GM13976 (cell line): Measurements from ENCODE around the gene RNASET2.
A peak's percentile ranks its signal among the peaks of the same experiment; 100 is the strongest.

Experiments
- DNase-seq: peaks from one replicate; pipeline ENCODE4 v3.0.0; 2012; ENCODE audit warnings: low spot score
- CTCF ChIP-seq: IDR thresholded peaks from 2 replicates; pipeline ENCODE4 v1.5.1; 2012; ENCODE audit warnings: borderline replicate concordance, mild to moderate bottlenecking; ENCODE audit not compliant: insufficient read depth; ENCODE audit errors: extremely low read depth, missing control alignments, control extremely low read depth
- in situ Hi-C: fragments of 300-500 bp; cut with MboI; formaldehyde crosslinking; loops from one replicate; pipeline ENCODE4 v1.12.0; 2022; ENCODE audit warnings: low sequenced_read_pairs, mixed read lengths, inconsistent platforms; ENCODE audit not compliant: unreplicated experiment

Gene RNASET2

GRCh38 chr6:166998256-166999144, 42.1 kb upstream of the RNASET2 start:
- in situ Hi-C loops = no loop called here
- TF ChIP-seq CTCF = no peak
- DNase-seq = peak; percentile 44

- DNase-seq = peak; percentile 48
- in situ Hi-C loops = no loop called here
- peak; percentile 42 for TF ChIP-seq CTCF
These were observed 41.5 kb upstream of the RNASET2 start for GRCh38 chr6:166997768-166998255.

GRCh38 chr6:166997348-166997747, 41.0 kb upstream of the RNASET2 start:
- TF ChIP-seq CTCF = no peak
- in situ Hi-C loops = no loop called here
- DNase-seq = no peak

GRCh38 chr6:166996406-166996805, 40.1 kb upstream of the RNASET2 start:
- no peak for DNase-seq
- TF ChIP-seq CTCF = no peak
- in situ Hi-C loops = no loop called here

DNA sequence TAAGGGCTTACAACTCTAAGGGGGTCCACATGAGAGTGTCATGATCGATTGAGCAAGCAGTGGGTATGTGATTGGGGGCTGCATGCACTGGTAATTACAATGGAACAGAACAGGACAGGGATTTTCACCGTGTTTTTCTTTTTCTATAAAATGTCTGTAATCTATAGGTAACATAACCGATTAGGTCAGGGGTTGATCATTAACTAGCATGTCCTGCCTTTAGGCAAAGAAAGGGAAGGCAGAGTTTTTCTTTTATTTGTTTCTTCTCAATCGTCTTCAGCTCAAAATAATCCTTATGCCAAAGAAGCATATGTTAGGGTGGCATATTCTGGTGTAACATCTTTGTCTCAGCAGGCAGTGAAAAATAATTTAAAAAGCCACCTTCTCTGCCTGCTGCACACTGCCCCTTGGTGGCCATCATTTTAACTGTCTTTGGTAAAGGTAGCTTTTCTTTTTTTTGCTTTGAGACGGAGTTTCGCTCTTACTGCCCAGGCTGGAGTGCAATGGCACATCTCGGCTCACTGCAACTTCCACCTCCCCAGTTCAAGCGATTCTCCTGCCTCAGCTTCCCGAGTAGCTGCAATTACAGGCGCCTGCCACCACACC, 33.2 kb upstream of the RNASET2 start:
- peak; percentile 67 for TF ChIP-seq CTCF
- no peak for DNase-seq
- in situ Hi-C loops = loop anchor here (10.0 kb wide), 1 partner anchor 215 kb away; no protein-coding TSS in a partner anchor

DNA sequence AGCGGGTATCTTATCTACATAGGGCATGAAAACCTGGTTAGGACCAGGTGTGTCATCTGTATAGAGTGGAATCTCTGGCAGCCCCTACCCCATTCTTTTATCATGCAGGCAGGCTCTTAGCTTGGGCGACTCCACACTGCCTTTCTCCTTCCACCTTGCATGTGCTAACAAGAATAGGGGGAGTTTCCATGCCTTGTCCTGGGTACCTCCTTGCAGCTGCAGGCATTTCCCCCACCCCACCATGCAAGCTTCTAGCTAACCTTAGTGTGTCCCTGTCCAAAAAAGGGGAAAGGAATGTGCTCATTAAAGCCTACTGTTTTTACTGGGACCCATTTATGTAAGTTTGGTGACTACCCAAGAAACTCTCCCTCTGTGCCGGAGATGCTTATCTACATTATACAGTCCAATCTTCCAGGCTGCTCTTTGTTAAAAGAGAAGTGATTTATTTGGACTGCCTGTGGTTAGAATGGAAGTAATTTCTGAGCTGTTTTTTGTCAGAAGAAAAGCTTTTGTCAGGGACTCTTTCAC, 32.4 kb upstream of the RNASET2 start:
- no peak for DNase-seq
- in situ Hi-C loops = loop anchor here (10.0 kb wide), 1 partner anchor 214 kb away; no protein-coding TSS in a partner anchor
- no peak for TF ChIP-seq CTCF
